ENCODE results near the gene NOTO.
"Not testable (repeated sequence)": the region's sequence is repeated elsewhere in the genome, so short reads cannot be mapped to it uniquely, and the experiment has no call there.

The NOTO gene

GRCh38 chr2:73185965-73186364 is 16.4 kb upstream of the NOTO start:
- Histone ChIP-seq H3K4ac (ENCODE audit: low read depth, low read length) (no peak overlapping the region), H3K23ac (ENCODE audit: low read length) (no peak overlapping the region), H3K79me2 (ENCODE audit: control insufficient read depth, insufficient read depth, low read length, poor library complexity) (no peaks in the 10 kb centered on the region), H3K27ac (ENCODE audit: low read depth, low read length) (no peak overlapping the region), H4K12ac (ENCODE audit: low read depth, low read length) (no peak overlapping the region), H3K18ac (ENCODE audit: low read length) (no peak overlapping the region), H4K8ac (ENCODE audit: low read depth, low read length) (no peak overlapping the region), H4K91ac (ENCODE audit: low read depth, low read length) (no peak overlapping the region), H2AK5ac (ENCODE audit: low read length) (no peak overlapping the region), H2AFZ (ENCODE audit: insufficient read depth, low read length, poor library complexity) (no peak overlapping the region), H3K9ac (ENCODE audit: low read length) (no peak overlapping the region), H3K36me3 (ENCODE audit: control insufficient read depth in 1 of 2, insufficient read depth in 2 of 2, low read length in 2 of 2) (no peaks in the 10 kb centered on the region), H3K14ac (ENCODE audit: low read length) (no peak overlapping the region), H3K9me3 (ENCODE audit: insufficient read depth, low read depth, low read length) (no peaks in the 10 kb centered on the region), H3K4me1 (ENCODE audit: control insufficient read depth in 1 of 2, insufficient read depth in 2 of 2, low read length in 2 of 2) (no peaks in the 10 kb centered on the region), H3K27me3 (ENCODE audit: insufficient read depth, low read length) (no peaks in the 10 kb centered on the region), H2BK5ac (ENCODE audit: low read depth, low read length, poor library complexity) (no peak overlapping the region), H3K79me1 (ENCODE audit: low read length) (no peaks in the 10 kb centered on the region), H2BK12ac (ENCODE audit: low read length) (no peak overlapping the region), H3K4me2 (ENCODE audit: low read length) (no peak overlapping the region), H3K4me3 (ENCODE audit: low read depth, low read length) (no peak overlapping the region), H2BK120ac (ENCODE audit: insufficient read depth, low read length, poor library complexity) (no peak overlapping the region)
- WGBS (ENCODE audit: extremely low coverage, insufficient coverage, insufficient read length), result no CpG with 5 or more reads among the region's 2 CpGs
- no peak for DNase-seq

GRCh38 chr2:73187549-73187948 is 14.8 kb upstream of the NOTO start:
- Histone ChIP-seq H3K4me3 (ENCODE audit: low read depth, low read length) (no peak overlapping the region), H3K36me3 (ENCODE audit: control insufficient read depth in 1 of 2, insufficient read depth in 2 of 2, low read length in 2 of 2) (no peaks in the 10 kb centered on the region), H3K27ac (ENCODE audit: low read depth, low read length) (no peak overlapping the region), H3K4me2 (ENCODE audit: low read length) (no peak overlapping the region), H4K8ac (ENCODE audit: low read depth, low read length) (no peak overlapping the region), H2BK120ac (ENCODE audit: insufficient read depth, low read length, poor library complexity) (no peak overlapping the region), H4K12ac (ENCODE audit: low read depth, low read length) (no peak overlapping the region), H3K79me2 (ENCODE audit: control insufficient read depth, insufficient read depth, low read length, poor library complexity) (no peaks in the 10 kb centered on the region), H3K27me3 (ENCODE audit: insufficient read depth, low read length) (no peaks in the 10 kb centered on the region), H3K23ac (ENCODE audit: low read length) (no peak overlapping the region), H3K9me3 (ENCODE audit: insufficient read depth, low read depth, low read length) (no peaks in the 10 kb centered on the region), H3K18ac (ENCODE audit: low read length) (no peak overlapping the region), H4K91ac (ENCODE audit: low read depth, low read length) (no peak overlapping the region), H3K79me1 (ENCODE audit: low read length) (no peaks in the 10 kb centered on the region), H3K4me1 (ENCODE audit: control insufficient read depth in 1 of 2, insufficient read depth in 2 of 2, low read length in 2 of 2) (no peaks in the 10 kb centered on the region), H2AK5ac (ENCODE audit: low read length) (no peak overlapping the region), H3K14ac (ENCODE audit: low read length) (no peak overlapping the region), H2BK5ac (ENCODE audit: low read depth, low read length, poor library complexity) (no peak overlapping the region), H3K4ac (ENCODE audit: low read depth, low read length) (no peak overlapping the region), H2BK12ac (ENCODE audit: low read length) (no peak overlapping the region), H3K9ac (ENCODE audit: low read length) (no peak overlapping the region), H2AFZ (ENCODE audit: insufficient read depth, low read length, poor library complexity) (no peak overlapping the region)
- no peak for DNase-seq
- no CpG with 5 or more reads among the region's 2 CpGs for WGBS (ENCODE audit: extremely low coverage, insufficient coverage, insufficient read length)

GRCh38 chr2:73197579-73197978 is 4.8 kb upstream of the NOTO start:
- H3K27ac ChIP-seq (ENCODE audit: low read depth, low read length), result no peak overlapping the region
- no peak for DNase-seq
- peaks cover 9% of the 10 kb centered on the region for H3K27me3 ChIP-seq (ENCODE audit: insufficient read depth, low read length)
- no peak overlapping the region for H2BK5ac ChIP-seq (ENCODE audit: low read depth, low read length, poor library complexity)
- H3K36me3 ChIP-seq (ENCODE audit: control insufficient read depth in 1 of 2, insufficient read depth in 2 of 2, low read length in 2 of 2), result no peaks in the 10 kb centered on the region
- H2BK120ac ChIP-seq (ENCODE audit: insufficient read depth, low read length, poor library complexity), result no peak overlapping the region
- no peak overlapping the region for H3K23ac ChIP-seq (ENCODE audit: low read length)
- H4K91ac ChIP-seq (ENCODE audit: low read depth, low read length), result no peak overlapping the region
- no peak overlapping the region for H4K12ac ChIP-seq (ENCODE audit: low read depth, low read length)
- no peak overlapping the region for H3K14ac ChIP-seq (ENCODE audit: low read length)
- no peak overlapping the region for H2BK12ac ChIP-seq (ENCODE audit: low read length)
- H3K4ac ChIP-seq (ENCODE audit: low read depth, low read length), result no peak overlapping the region
- no peak overlapping the region for H3K18ac ChIP-seq (ENCODE audit: low read length)
- no peak overlapping the region for H2AFZ ChIP-seq (ENCODE audit: insufficient read depth, low read length, poor library complexity)
- no peak overlapping the region for H4K8ac ChIP-seq (ENCODE audit: low read depth, low read length)
- H3K4me3 ChIP-seq (ENCODE audit: low read depth, low read length), result no peak overlapping the region
- H3K79me2 ChIP-seq (ENCODE audit: control insufficient read depth, insufficient read depth, low read length, poor library complexity), result no peaks in the 10 kb centered on the region
- no peak overlapping the region for H3K9ac ChIP-seq (ENCODE audit: low read length)
- no peak overlapping the region for H3K4me2 ChIP-seq (ENCODE audit: low read length)
- H3K9me3 ChIP-seq (ENCODE audit: insufficient read depth, low read depth, low read length), result no peaks in the 10 kb centered on the region
- no peak overlapping the region for H2AK5ac ChIP-seq (ENCODE audit: low read length)
- H3K4me1 ChIP-seq (ENCODE audit: control insufficient read depth in 1 of 2, insufficient read depth in 2 of 2, low read length in 2 of 2), result peaks cover 2% of the 10 kb centered on the region in 2 experiments
- H3K79me1 ChIP-seq (ENCODE audit: low read length), result no peaks in the 10 kb centered on the region

GRCh38 chr2:73200281-73200680 is 2.1 kb upstream of the NOTO start:
- H3K79me1 ChIP-seq (ENCODE audit: low read length); H3K4me3 ChIP-seq (ENCODE audit: low read depth, low read length); H3K36me3 ChIP-seq (ENCODE audit: control insufficient read depth in 1 of 2, insufficient read depth in 2 of 2, low read length in 2 of 2); H2BK120ac ChIP-seq (ENCODE audit: insufficient read depth, low read length, poor library complexity); H4K12ac ChIP-seq (ENCODE audit: low read depth, low read length); H3K23ac ChIP-seq (ENCODE audit: low read length); H3K27ac ChIP-seq (ENCODE audit: low read depth, low read length); H3K14ac ChIP-seq (ENCODE audit: low read length); H3K4me1 ChIP-seq (ENCODE audit: control insufficient read depth in 1 of 2, insufficient read depth in 2 of 2, low read length in 2 of 2); H2BK5ac ChIP-seq (ENCODE audit: low read depth, low read length, poor library complexity); H2BK12ac ChIP-seq (ENCODE audit: low read length); H2AK5ac ChIP-seq (ENCODE audit: low read length); H3K79me2 ChIP-seq (ENCODE audit: control insufficient read depth, insufficient read depth, low read length, poor library complexity); H3K4me2 ChIP-seq (ENCODE audit: low read length); H3K9ac ChIP-seq (ENCODE audit: low read length); H3K18ac ChIP-seq (ENCODE audit: low read length); H3K9me3 ChIP-seq (ENCODE audit: insufficient read depth, low read depth, low read length); DNase-seq; H3K4ac ChIP-seq (ENCODE audit: low read depth, low read length); H4K8ac ChIP-seq (ENCODE audit: low read depth, low read length); H2AFZ ChIP-seq (ENCODE audit: insufficient read depth, low read length, poor library complexity); H4K91ac ChIP-seq (ENCODE audit: low read depth, low read length): not testable (repeated sequence)
- WGBS (ENCODE audit: extremely low coverage, insufficient coverage, insufficient read length), result no CpG with 5 or more reads among the region's 10 CpGs
- H3K27me3 ChIP-seq (ENCODE audit: insufficient read depth, low read length), result peaks cover 23% of the 10 kb centered on the region

All from trophoblast cell (in vitro differentiated cells and primary cell).